HEK293 (cell line): ENCODE data around the gene BEND6.

ENCODE experiments used
- CTCF ChIA-PET: fragments of 350-600 bp; formaldehyde crosslinking; extraction: SDS; loops from one replicate; lab custom pipeline; 2021; ENCODE audit warnings: antibody characterized with exemption; lab: Yijun Ruan, JAX
- POLR2A ChIA-PET: fragments of 300-600 bp; formaldehyde crosslinking; extraction: SDS; loops from one replicate; lab custom pipeline; 2020; ENCODE audit warnings: antibody characterized with exemption, inconsistent platforms; lab: Yijun Ruan, JAX
- H3K27ac ChIP-seq: fragments of 200-500 bp; sonication (Bioruptor generic); 2 replicates; pipeline ENCODE4 v1.5.1; 2014; ENCODE audit warnings: low read depth, low read length, control low read depth, inconsistent platforms; ENCODE audit errors: extremely low read depth
- H3K36me3 ChIP-seq, 2 experiments: fragments of 200-500 bp in 1 of 2; sonication (Bioruptor generic) in 1 of 2; 1 replicate in 1 of 2; 2 replicates in 1 of 2; pipeline ENCODE4 v1.5.1; 2014 to 2017; ENCODE audit warnings: inconsistent platforms in 2 of 2, low read length in 2 of 2; ENCODE audit not compliant: control insufficient read depth in 2 of 2, insufficient read depth in 1 of 2
- H3K4me1 ChIP-seq: fragments of 200-500 bp; sonication (Bioruptor generic); 2 replicates; pipeline ENCODE4 v1.5.1; 2014; ENCODE audit warnings: mild to moderate bottlenecking, low read length, inconsistent platforms; ENCODE audit not compliant: control insufficient read depth, insufficient read depth
- H3K4me3 ChIP-seq: 2 replicates; pipeline ENCODE4 v1.5.1; 2011; ENCODE audit warnings: low read depth, mild to moderate bottlenecking, control low read depth, low read length, moderate library complexity
- H3K9me3 ChIP-seq: fragments of 200-500 bp; sonication (Bioruptor generic); 2 replicates; pipeline ENCODE4 v1.5.1; 2014; ENCODE audit warnings: low read depth, low read length, inconsistent platforms; ENCODE audit not compliant: control insufficient read depth, insufficient read depth
- BCL6B ChIP-seq: fragments of 450-650 bp; formaldehyde crosslinking; IDR thresholded peaks from 2 replicates; pipeline ENCODE4 v1.5.1; 2017; ENCODE audit warnings: missing biosample characterization, missing genetic modification characterization
- CTCF ChIP-seq: fragments of 450-650 bp; formaldehyde crosslinking; IDR thresholded peaks from 2 replicates; pipeline ENCODE4 v1.5.1; 2016; ENCODE audit warnings: missing biosample characterization, missing genetic modification characterization
- GLI4 ChIP-seq: fragments of 450-650 bp; formaldehyde crosslinking; IDR thresholded peaks from 2 replicates; pipeline ENCODE4 v1.5.1; 2016; ENCODE audit warnings: missing biosample characterization, missing genetic modification characterization
- KLF8 ChIP-seq: fragments of 450-650 bp; formaldehyde crosslinking; IDR thresholded peaks from 2 replicates; pipeline ENCODE4 v1.5.1; 2016; ENCODE audit warnings: missing biosample characterization, missing genetic modification characterization
- PRDM4 ChIP-seq: fragments of 450-650 bp; formaldehyde crosslinking; IDR thresholded peaks from 2 replicates; pipeline ENCODE4 v1.5.1; 2017; ENCODE audit warnings: missing biosample characterization, missing genetic modification characterization
- RBAK ChIP-seq: fragments of 450-650 bp; formaldehyde crosslinking; IDR thresholded peaks from 2 replicates; pipeline ENCODE4 v1.5.1; 2016; ENCODE audit warnings: missing biosample characterization, missing genetic modification characterization
- SETDB1 ChIP-seq: IDR thresholded peaks from one replicate; pipeline ENCODE4 v1.6.1; 2017; ENCODE audit warnings: mild to moderate bottlenecking, low read length, moderate library complexity, mixed read lengths; ENCODE audit not compliant: insufficient read length
- TSHZ1 ChIP-seq: fragments of 450-650 bp; formaldehyde crosslinking; IDR thresholded peaks from 2 replicates; pipeline ENCODE4 v1.5.1; 2016; ENCODE audit warnings: missing biosample characterization, missing genetic modification characterization, borderline replicate concordance
- ZBTB17 ChIP-seq: fragments of 450-650 bp; formaldehyde crosslinking; IDR thresholded peaks from 2 replicates; pipeline ENCODE4 v1.5.1; 2016; ENCODE audit warnings: missing biosample characterization, missing genetic modification characterization
- ZBTB7A ChIP-seq: fragments of 450-650 bp; formaldehyde crosslinking; IDR thresholded peaks from 2 replicates; pipeline ENCODE4 v1.5.1; 2016; ENCODE audit warnings: low read depth, missing biosample characterization, missing genetic modification characterization
- ZFHX2 ChIP-seq: fragments of 450-650 bp; formaldehyde crosslinking; conservative IDR thresholded peaks from 2 replicates; pipeline ENCODE4 v1.5.1; 2016; ENCODE audit warnings: missing biosample characterization, missing genetic modification characterization
- ZFP3 ChIP-seq: fragments of 450-650 bp; formaldehyde crosslinking; IDR thresholded peaks from 2 replicates; pipeline ENCODE4 v1.5.1; 2016; ENCODE audit warnings: low read depth, missing biosample characterization, missing genetic modification characterization
- ZNF202 ChIP-seq: fragments of 450-650 bp; formaldehyde crosslinking; IDR thresholded peaks from 2 replicates; pipeline ENCODE4 v1.5.1; 2016; ENCODE audit warnings: missing biosample characterization, missing genetic modification characterization, borderline replicate concordance
- ZNF214 ChIP-seq: fragments of 450-650 bp; formaldehyde crosslinking; IDR thresholded peaks from 2 replicates; pipeline ENCODE4 v1.5.1; 2017; ENCODE audit warnings: missing biosample characterization, mild to moderate bottlenecking, missing genetic modification characterization, borderline replicate concordance
- ZNF221 ChIP-seq: fragments of 450-650 bp; formaldehyde crosslinking; IDR thresholded peaks from 2 replicates; pipeline ENCODE4 v1.5.1; 2017; ENCODE audit warnings: missing biosample characterization, missing genetic modification characterization, borderline replicate concordance
- ZNF37A ChIP-seq: fragments of 450-650 bp; IDR thresholded peaks from 2 replicates; pipeline ENCODE4 v1.5.1; 2018; ENCODE audit warnings: missing biosample characterization, missing genetic modification characterization
- ZNF394 ChIP-seq: fragments of 450-650 bp; formaldehyde crosslinking; IDR thresholded peaks from 2 replicates; pipeline ENCODE4 v1.5.1; 2016; ENCODE audit warnings: missing biosample characterization, missing genetic modification characterization, mild to moderate bottlenecking, moderate library complexity, borderline replicate concordance
- ZNF404 ChIP-seq: fragments of 450-650 bp; formaldehyde crosslinking; IDR thresholded peaks from 2 replicates; pipeline ENCODE4 v1.5.1; 2017; ENCODE audit warnings: missing biosample characterization, missing genetic modification characterization
- ZNF501 ChIP-seq: fragments of 450-650 bp; formaldehyde crosslinking; IDR thresholded peaks from 2 replicates; pipeline ENCODE4 v1.5.1; 2016; ENCODE audit warnings: missing biosample characterization, missing genetic modification characterization
- ZNF560 ChIP-seq: fragments of 450-650 bp; formaldehyde crosslinking; IDR thresholded peaks from 2 replicates; pipeline ENCODE4 v1.5.1; 2017; ENCODE audit warnings: missing biosample characterization, missing genetic modification characterization, borderline replicate concordance
- ZNF660 ChIP-seq: fragments of 450-650 bp; IDR thresholded peaks from 2 replicates; pipeline ENCODE4 v1.5.1; 2018; ENCODE audit warnings: missing biosample characterization, mild to moderate bottlenecking, missing genetic modification characterization
- ZNF707 ChIP-seq: fragments of 450-650 bp; formaldehyde crosslinking; IDR thresholded peaks from 2 replicates; pipeline ENCODE4 v1.5.1; 2016; ENCODE audit warnings: missing biosample characterization, missing genetic modification characterization
- ZNF747 ChIP-seq: fragments of 450-650 bp; formaldehyde crosslinking; IDR thresholded peaks from 2 replicates; pipeline ENCODE4 v1.5.1; 2016; ENCODE audit warnings: missing biosample characterization, missing genetic modification characterization
- ZSCAN18 ChIP-seq: fragments of 450-650 bp; formaldehyde crosslinking; IDR thresholded peaks from 2 replicates; pipeline ENCODE4 v1.5.1; 2016; ENCODE audit warnings: missing biosample characterization, missing genetic modification characterization

Gene BEND6

GRCh38 chr6:56984884-56985283 lies 30.0 kb downstream of the BEND6 start:
- Histone ChIP-seq H3K4me3 (no peak overlapping the region), H3K4me1 (no peaks in the 10 kb centered on the region), H3K36me3 (no peaks in the 10 kb centered on the region), H3K27ac (no peak overlapping the region), H3K9me3 (no peaks in the 10 kb centered on the region)
- ChIA-PET CTCF (interaction anchor here (0.9 to 1.9 kb wide), 4 partner anchors 30 to 332 kb away, joined by 4 to 6 read pairs (median 6); partner anchors contain the start of gene BEND6), POLR2A (no interaction called here)
- TF ChIP-seq ZNF214 (tag by site-specific recombination): no peak
- no peak for TF ChIP-seq ZBTB7A (tag by site-specific recombination)
- no peak for TF ChIP-seq KLF8 (tag by site-specific recombination)
- TF ChIP-seq GLI4 (tag by site-specific recombination): no peak
- TF ChIP-seq ZSCAN18 (tag by site-specific recombination): no peak
- no peak for TF ChIP-seq ZNF707 (tag by site-specific recombination)
- TF ChIP-seq ZFP3 (tag by site-specific recombination): no peak
- TF ChIP-seq ZNF747 (tag by site-specific recombination): no peak
- no peak for TF ChIP-seq ZNF560
- no peak for TF ChIP-seq ZNF501 (tag by site-specific recombination)
- TF ChIP-seq ZNF37A (tag by site-specific recombination): no peak
- no peak for TF ChIP-seq ZNF394 (tag by site-specific recombination)
- no peak for TF ChIP-seq RBAK (tag by site-specific recombination)
- TF ChIP-seq ZNF221: no peak
- no peak for TF ChIP-seq BCL6B (tag by site-specific recombination)
- no peak for TF ChIP-seq SETDB1
- TF ChIP-seq ZFHX2: no peak

- Histone ChIP-seq H3K27ac (no peak overlapping the region), H3K9me3 (no peaks in the 10 kb centered on the region), H3K4me1 (no peaks in the 10 kb centered on the region), H3K4me3 (no peak overlapping the region), H3K36me3 (no peaks in the 10 kb centered on the region)
- POLR2A ChIA-PET: no interaction called here
- CTCF ChIA-PET: interaction anchor here (0.6 to 1.5 kb wide), 6 partner anchors 9 to 621 kb away, joined by 3 to 5 read pairs (median 3); partner anchors contain the start of gene BEND6
- TF ChIP-seq PRDM4 (tag by site-specific recombination) (no peak), CTCF (no peak), ZNF221 (no peak), ZNF202 (no peak), TSHZ1 (no peak), ZNF404 (tag by site-specific recombination) (no peak), ZBTB17 (tag by site-specific recombination) (no peak), ZNF660 (tag by site-specific recombination) (no peak)
Observed at GRCh38 chr6:56986611-56987010, 31.7 kb downstream of the BEND6 start.
